MM.1S (cell line): ENCODE measurements around the gene BPIFB2.

Source experiments
- EZH2 ChIP-seq: fragments of 300-600 bp; sonication (generic); optimal IDR thresholded peaks from 2 replicates; pipeline ENCODE3; 2017; ENCODE audit warnings: low read depth, mild to moderate bottlenecking, antibody characterized with exemption, low read length, mixed read lengths
- TF ChIP-seq, protein P1 (sequence below): fragments of 300-600 bp; sonication (generic); IDR thresholded peaks from 2 replicates; pipeline ENCODE4 v1.5.1; 2016; ENCODE audit warnings: antibody characterized with exemption, low read length, mixed read lengths

DNA sequence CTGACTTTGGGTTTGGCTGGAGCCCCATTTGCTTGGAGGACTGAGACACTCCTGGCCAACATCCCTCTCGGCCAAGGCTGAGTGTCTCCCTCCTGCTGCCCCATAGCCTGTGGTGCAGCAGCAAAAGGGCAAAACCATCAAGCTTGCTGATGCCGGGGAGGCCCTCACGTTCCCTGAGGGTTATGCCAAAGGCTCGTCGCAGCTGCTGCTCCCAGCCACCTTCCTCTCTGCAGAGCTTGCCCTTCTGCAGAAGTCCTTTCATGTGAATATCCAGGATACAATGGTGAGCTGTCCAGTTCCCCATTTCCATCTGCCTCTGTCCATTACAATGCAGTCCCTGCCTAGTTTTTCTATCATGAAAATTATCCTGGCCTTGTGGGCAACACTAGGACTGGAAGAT lies 30.0 kb downstream of the BPIFB2 start:
- TF ChIP-seq EZH2 = no peak
- TF ChIP-seq, protein P1, sequence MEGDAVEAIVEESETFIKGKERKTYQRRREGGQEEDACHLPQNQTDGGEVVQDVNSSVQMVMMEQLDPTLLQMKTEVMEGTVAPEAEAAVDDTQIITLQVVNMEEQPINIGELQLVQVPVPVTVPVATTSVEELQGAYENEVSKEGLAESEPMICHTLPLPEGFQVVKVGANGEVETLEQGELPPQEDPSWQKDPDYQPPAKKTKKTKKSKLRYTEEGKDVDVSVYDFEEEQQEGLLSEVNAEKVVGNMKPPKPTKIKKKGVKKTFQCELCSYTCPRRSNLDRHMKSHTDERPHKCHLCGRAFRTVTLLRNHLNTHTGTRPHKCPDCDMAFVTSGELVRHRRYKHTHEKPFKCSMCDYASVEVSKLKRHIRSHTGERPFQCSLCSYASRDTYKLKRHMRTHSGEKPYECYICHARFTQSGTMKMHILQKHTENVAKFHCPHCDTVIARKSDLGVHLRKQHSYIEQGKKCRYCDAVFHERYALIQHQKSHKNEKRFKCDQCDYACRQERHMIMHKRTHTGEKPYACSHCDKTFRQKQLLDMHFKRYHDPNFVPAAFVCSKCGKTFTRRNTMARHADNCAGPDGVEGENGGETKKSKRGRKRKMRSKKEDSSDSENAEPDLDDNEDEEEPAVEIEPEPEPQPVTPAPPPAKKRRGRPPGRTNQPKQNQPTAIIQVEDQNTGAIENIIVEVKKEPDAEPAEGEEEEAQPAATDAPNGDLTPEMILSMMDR = no peak
